RCC 7860 (cell line): ENCODE results near the gene TFB1M.

Source experiments
- DNase-seq: peaks from one replicate; pipeline ENCODE4 v3.0.0-alpha.2; 2015; ENCODE audit warnings: low spot score
- FAIRE-seq: peaks from 2 replicates; lab custom pipeline; 2012; peaks lifted over from hg19 to GRCh38; lab: Jason Lieb, UNC

The TFB1M gene

DNA sequence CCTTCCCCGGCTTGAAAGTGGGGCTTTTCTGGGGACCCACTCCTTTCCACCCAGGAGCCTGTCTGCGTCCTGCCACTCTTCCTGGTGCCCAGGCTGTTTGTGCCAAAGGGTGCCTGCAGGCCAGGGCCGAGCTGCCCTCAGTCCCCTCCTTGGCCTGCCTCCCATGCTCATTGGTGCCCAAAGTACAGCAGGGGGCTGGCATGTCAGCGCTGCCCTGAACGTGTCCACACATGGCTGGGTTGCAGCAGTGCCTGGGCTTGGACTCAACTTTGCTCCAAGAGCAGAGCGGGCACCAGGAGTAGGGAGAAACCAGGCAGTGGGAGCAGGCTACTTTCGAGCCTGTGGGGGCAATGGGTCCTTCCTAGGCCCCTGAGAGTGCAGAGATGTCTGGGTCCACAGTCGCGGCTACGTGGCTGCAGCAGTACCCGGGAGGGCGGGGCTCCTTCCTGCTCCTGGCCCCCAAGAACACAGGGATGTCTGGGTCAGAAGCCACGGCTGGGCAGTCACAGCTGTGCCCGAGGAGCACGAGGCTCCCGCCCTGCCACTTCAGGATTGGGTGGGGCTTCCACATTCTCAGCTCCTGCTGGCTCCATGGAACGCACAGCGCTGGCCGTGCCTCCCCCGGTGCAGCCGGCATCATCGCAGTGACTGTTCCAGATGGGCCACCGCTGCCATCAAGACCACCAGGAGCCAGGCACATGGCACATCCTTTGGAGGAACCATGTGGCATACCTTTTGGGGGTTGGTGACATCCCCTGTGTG, 100.5 kb downstream of the TFB1M start:
- DNase-seq (no peak), FAIRE-seq (no peak)

DNA sequence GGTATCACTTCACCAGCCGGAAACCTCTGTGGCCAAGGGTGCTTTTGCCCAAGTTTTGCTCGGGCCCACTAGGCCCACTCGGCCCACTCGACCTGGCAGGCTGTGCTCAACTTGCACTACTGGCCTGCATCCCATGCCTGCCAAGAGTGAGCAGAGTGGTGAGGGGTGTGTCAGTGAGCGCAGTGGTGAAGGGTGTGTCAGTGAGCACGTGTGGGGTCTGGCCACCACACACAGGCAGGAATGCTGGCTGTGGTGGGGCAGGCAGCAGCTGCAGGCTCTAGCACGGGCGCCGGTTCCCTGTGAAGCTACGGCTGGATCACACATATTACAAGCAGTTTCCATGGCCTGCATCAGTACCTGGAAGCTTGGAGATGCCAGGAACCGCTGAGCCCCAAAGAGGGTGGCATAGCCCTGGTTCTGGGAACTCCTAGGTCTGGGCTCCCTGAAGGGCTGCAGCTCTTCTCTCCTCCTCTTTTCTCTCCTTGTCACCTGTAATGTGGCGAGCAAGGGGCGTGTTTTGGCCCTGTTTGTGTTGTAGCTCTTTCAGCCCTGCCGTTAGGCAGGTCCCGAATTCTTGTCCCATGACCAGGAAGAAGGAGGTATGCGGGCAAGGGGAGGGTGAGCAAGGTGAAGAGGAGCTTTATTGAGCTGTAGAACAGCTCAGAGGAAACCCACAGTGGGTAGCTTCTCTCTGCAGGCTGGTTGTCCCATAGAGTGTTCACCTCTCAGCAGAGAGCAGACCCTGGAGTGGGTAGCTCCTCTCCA, 101.5 kb downstream of the TFB1M start:
- FAIRE-seq (no peak), DNase-seq (no peak)

DNA sequence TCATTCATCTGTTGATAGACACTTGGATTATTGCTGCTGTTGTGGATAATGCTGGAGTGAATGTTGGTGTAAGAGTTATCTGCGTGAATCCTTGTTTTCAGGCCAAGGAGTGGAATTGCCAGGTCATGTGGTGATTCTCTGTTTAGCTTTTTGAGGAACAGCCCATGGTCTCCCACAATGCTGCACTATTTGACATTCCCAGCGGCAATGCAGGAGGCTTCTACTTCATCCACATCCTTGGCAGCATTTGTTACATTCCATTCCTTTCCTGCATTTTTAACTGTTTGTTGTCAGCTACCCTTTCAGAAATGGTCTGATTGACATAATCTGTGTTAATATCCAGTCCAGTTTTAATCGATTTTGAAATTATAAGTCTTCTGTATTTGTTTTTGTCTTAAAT, 102.2 kb downstream of the TFB1M start:
- DNase-seq (no peak), FAIRE-seq (no peak)

DNA sequence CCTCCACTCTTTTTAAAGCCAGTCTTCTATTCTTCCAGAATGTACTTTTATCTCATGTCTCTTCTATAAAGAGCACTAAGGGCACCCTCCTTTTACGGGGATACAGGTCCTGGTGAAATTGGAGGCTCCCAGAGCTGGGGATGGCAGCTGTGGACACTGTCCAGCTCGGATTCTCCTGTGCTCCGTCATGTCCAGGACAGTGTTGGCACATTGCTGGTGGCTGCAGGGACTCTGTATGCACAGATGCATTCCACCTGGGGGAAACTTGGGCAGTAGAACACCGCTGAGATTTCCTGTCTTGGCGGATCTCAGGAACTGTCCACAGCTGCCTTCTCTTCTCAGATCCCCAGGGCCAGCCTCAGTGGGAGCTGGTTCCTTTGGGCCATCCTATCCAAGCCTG, 107.1 kb downstream of the TFB1M start:
- no peak for FAIRE-seq
- DNase-seq = no peak
